Measurements from ENCODE around the gene RHCE.

GRCh38 chr1:25338188-25338981 is 82.2 kb downstream of the RHCE start, which contains the start of gene TMEM50A:
- TF ChIP-seq CTCF (IDR thresholded peaks at IDR 0.05) (no peak), POLR2AphosphoS5 (IDR thresholded peaks at IDR 0.05; ENCODE audit: low read depth, low read length) (peak; percentile 78), TCF7L2 (IDR thresholded peaks at IDR 0.05; ENCODE audit: low read depth, low read length) (no peak), SIN3A (IDR thresholded peaks at IDR 0.05; ENCODE audit: borderline replicate concordance, insufficient read depth, low read depth, low read length) (peak; percentile 76; the same call in 1 of the 2 replicates)
- TF ChIP-seq, protein P1, sequence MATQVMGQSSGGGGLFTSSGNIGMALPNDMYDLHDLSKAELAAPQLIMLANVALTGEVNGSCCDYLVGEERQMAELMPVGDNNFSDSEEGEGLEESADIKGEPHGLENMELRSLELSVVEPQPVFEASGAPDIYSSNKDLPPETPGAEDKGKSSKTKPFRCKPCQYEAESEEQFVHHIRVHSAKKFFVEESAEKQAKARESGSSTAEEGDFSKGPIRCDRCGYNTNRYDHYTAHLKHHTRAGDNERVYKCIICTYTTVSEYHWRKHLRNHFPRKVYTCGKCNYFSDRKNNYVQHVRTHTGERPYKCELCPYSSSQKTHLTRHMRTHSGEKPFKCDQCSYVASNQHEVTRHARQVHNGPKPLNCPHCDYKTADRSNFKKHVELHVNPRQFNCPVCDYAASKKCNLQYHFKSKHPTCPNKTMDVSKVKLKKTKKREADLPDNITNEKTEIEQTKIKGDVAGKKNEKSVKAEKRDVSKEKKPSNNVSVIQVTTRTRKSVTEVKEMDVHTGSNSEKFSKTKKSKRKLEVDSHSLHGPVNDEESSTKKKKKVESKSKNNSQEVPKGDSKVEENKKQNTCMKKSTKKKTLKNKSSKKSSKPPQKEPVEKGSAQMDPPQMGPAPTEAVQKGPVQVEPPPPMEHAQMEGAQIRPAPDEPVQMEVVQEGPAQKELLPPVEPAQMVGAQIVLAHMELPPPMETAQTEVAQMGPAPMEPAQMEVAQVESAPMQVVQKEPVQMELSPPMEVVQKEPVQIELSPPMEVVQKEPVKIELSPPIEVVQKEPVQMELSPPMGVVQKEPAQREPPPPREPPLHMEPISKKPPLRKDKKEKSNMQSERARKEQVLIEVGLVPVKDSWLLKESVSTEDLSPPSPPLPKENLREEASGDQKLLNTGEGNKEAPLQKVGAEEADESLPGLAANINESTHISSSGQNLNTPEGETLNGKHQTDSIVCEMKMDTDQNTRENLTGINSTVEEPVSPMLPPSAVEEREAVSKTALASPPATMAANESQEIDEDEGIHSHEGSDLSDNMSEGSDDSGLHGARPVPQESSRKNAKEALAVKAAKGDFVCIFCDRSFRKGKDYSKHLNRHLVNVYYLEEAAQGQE (IDR thresholded peaks at IDR 0.05; ENCODE audit: insufficient read depth in 1 of 2, low read depth in 2 of 2, low read length in 1 of 2): no peak

Measured in Panc1 (cell line).